T-helper 1 cell treated with Interleukin-12 subunit alpha and Interleukin-12 subunit beta and Interleukin-4 antibody, amounts not matched to agents 30 μg/mL and 1 μg/mL, for 36 hours (primary cell): ENCODE results near the gene MYO18A.
A peak's percentile ranks its signal among the peaks of the same experiment; 100 is the strongest.

Experiments used
- H3K27ac Mint-ChIP-seq: one replicate; pipeline ENCODE4 v1.8.0; 2021; ENCODE audit warnings: mild to moderate bottlenecking, mixed read lengths
- H3K27me3 Mint-ChIP-seq: one replicate; pipeline ENCODE4 v1.8.0; 2021; ENCODE audit warnings: low read depth, mixed read lengths
- H3K36me3 Mint-ChIP-seq: one replicate; pipeline ENCODE4 v1.8.0; 2021; ENCODE audit warnings: low read depth, mixed read lengths
- H3K4me1 Mint-ChIP-seq: one replicate; pipeline ENCODE4 v1.8.0; 2021; ENCODE audit warnings: low read depth, mixed read lengths
- H3K4me3 Mint-ChIP-seq: one replicate; pipeline ENCODE4 v1.8.0; 2021; ENCODE audit warnings: mild to moderate bottlenecking, moderate library complexity, mixed read lengths
- H3K9me3 Mint-ChIP-seq: one replicate; pipeline ENCODE4 v1.8.0; 2021; ENCODE audit warnings: mixed read lengths

The MYO18A gene

GRCh38 chr17:29138184-29138955, 41.8 kb downstream of the MYO18A start:
- peaks cover 58% of the 10 kb centered on the region for H3K4me1 Mint-ChIP-seq
- peak overlapping the region; percentile 90 for H3K4me3 Mint-ChIP-seq
- H3K27me3 Mint-ChIP-seq, result no peaks in the 10 kb centered on the region
- H3K9me3 Mint-ChIP-seq, result no peaks in the 10 kb centered on the region
- H3K27ac Mint-ChIP-seq, result peak overlapping the region; percentile 98
- H3K36me3 Mint-ChIP-seq, result peaks cover 17% of the 10 kb centered on the region

- peak overlapping the region; percentile 90 for H3K4me3 Mint-ChIP-seq
- H3K36me3 Mint-ChIP-seq, result peaks cover 17% of the 10 kb centered on the region
- peak overlapping the region; percentile 98 for H3K27ac Mint-ChIP-seq
- peaks cover 59% of the 10 kb centered on the region for H3K4me1 Mint-ChIP-seq
- H3K27me3 Mint-ChIP-seq, result no peaks in the 10 kb centered on the region
- H3K9me3 Mint-ChIP-seq, result no peaks in the 10 kb centered on the region
Measured at GRCh38 chr17:29136998-29137730, 43.0 kb downstream of the MYO18A start.

- Mint-ChIP-seq H3K27me3 (no peaks in the 10 kb centered on the region), H3K4me1 (peaks cover 60% of the 10 kb centered on the region), H3K36me3 (peaks cover 21% of the 10 kb centered on the region), H3K4me3 (no peak overlapping the region), H3K27ac (peak overlapping the region; percentile 74), H3K9me3 (no peaks in the 10 kb centered on the region)
Measured at GRCh38 chr17:29135464-29135863, 44.7 kb downstream of the MYO18A start.

GRCh38 chr17:29133121-29133713, 47.0 kb downstream of the MYO18A start:
- no peaks in the 10 kb centered on the region for H3K27me3 Mint-ChIP-seq
- peaks cover 25% of the 10 kb centered on the region for H3K36me3 Mint-ChIP-seq
- no peak overlapping the region for H3K27ac Mint-ChIP-seq
- peaks cover 46% of the 10 kb centered on the region for H3K4me1 Mint-ChIP-seq
- H3K4me3 Mint-ChIP-seq, result no peak overlapping the region
- no peaks in the 10 kb centered on the region for H3K9me3 Mint-ChIP-seq

- H3K4me1 Mint-ChIP-seq, result peaks cover 34% of the 10 kb centered on the region
- H3K27me3 Mint-ChIP-seq, result no peaks in the 10 kb centered on the region
- H3K4me3 Mint-ChIP-seq, result no peak overlapping the region
- H3K9me3 Mint-ChIP-seq, result no peaks in the 10 kb centered on the region
- H3K36me3 Mint-ChIP-seq, result peaks cover 19% of the 10 kb centered on the region
- H3K27ac Mint-ChIP-seq, result peak overlapping the region; percentile 56
Measured at GRCh38 chr17:29131814-29132682, 48.1 kb downstream of the MYO18A start.

GRCh38 chr17:29129731-29130130, 50.5 kb downstream of the MYO18A start:
- H3K4me3 Mint-ChIP-seq, result no peak overlapping the region
- H3K4me1 Mint-ChIP-seq, result peaks cover 23% of the 10 kb centered on the region
- no peaks in the 10 kb centered on the region for H3K9me3 Mint-ChIP-seq
- no peak overlapping the region for H3K27ac Mint-ChIP-seq
- peaks cover 8% of the 10 kb centered on the region for H3K36me3 Mint-ChIP-seq
- H3K27me3 Mint-ChIP-seq, result no peaks in the 10 kb centered on the region

- Mint-ChIP-seq H3K36me3 (peaks cover 8% of the 10 kb centered on the region), H3K4me3 (no peak overlapping the region), H3K27me3 (no peaks in the 10 kb centered on the region), H3K4me1 (peaks cover 24% of the 10 kb centered on the region), H3K27ac (no peak overlapping the region), H3K9me3 (no peaks in the 10 kb centered on the region)
Measured at GRCh38 chr17:29127840-29128239, 52.4 kb downstream of the MYO18A start.

- Mint-ChIP-seq H3K9me3 (no peaks in the 10 kb centered on the region), H3K4me1 (peaks cover 13% of the 10 kb centered on the region), H3K4me3 (no peak overlapping the region), H3K36me3 (peaks cover 9% of the 10 kb centered on the region), H3K27me3 (no peaks in the 10 kb centered on the region), H3K27ac (no peak overlapping the region)
Measured at GRCh38 chr17:29126268-29126930, 53.8 kb downstream of the MYO18A start.

GRCh38 chr17:29125651-29126050, 54.5 kb downstream of the MYO18A start:
- H3K27ac Mint-ChIP-seq, result no peak overlapping the region
- H3K4me3 Mint-ChIP-seq, result no peak overlapping the region
- peaks cover 14% of the 10 kb centered on the region for H3K36me3 Mint-ChIP-seq

GRCh38 chr17:29124925-29125273, 55.3 kb downstream of the MYO18A start:
- peaks cover 19% of the 10 kb centered on the region for H3K36me3 Mint-ChIP-seq
- H3K4me1 Mint-ChIP-seq, result peaks cover 10% of the 10 kb centered on the region
- no peaks in the 10 kb centered on the region for H3K9me3 Mint-ChIP-seq
- H3K27ac Mint-ChIP-seq, result peak overlapping the region; percentile 22
- no peaks in the 10 kb centered on the region for H3K27me3 Mint-ChIP-seq
- H3K4me3 Mint-ChIP-seq, result no peak overlapping the region

More at GRCh38 chr17:29125651-29126050, 54.5 kb downstream of the MYO18A start:
- Mint-ChIP-seq H3K9me3 (no peaks in the 10 kb centered on the region), H3K27me3 (no peaks in the 10 kb centered on the region), H3K4me1 (peaks cover 10% of the 10 kb centered on the region)

GRCh38 chr17:29124135-29124924, 55.9 kb downstream of the MYO18A start:
- Mint-ChIP-seq H3K4me1 (peaks cover 10% of the 10 kb centered on the region), H3K4me3 (no peak overlapping the region), H3K27ac (no peak overlapping the region), H3K27me3 (no peaks in the 10 kb centered on the region), H3K36me3 (peaks cover 22% of the 10 kb centered on the region), H3K9me3 (no peaks in the 10 kb centered on the region)

GRCh38 chr17:29123111-29123510, 57.1 kb downstream of the MYO18A start:
- Mint-ChIP-seq H3K4me3 (no peak overlapping the region), H3K27ac (no peak overlapping the region), H3K36me3 (peaks cover 26% of the 10 kb centered on the region), H3K27me3 (no peaks in the 10 kb centered on the region), H3K9me3 (no peaks in the 10 kb centered on the region), H3K4me1 (peaks cover 7% of the 10 kb centered on the region)

- Mint-ChIP-seq H3K4me1 (peaks cover 7% of the 10 kb centered on the region), H3K27me3 (no peaks in the 10 kb centered on the region), H3K36me3 (peaks cover 31% of the 10 kb centered on the region), H3K4me3 (no peak overlapping the region), H3K9me3 (no peaks in the 10 kb centered on the region), H3K27ac (no peak overlapping the region)
Measured at GRCh38 chr17:29121442-29121841, 58.8 kb downstream of the MYO18A start.
